NCI-H345 treated with DMSO at 0.1 percent for 48 hours (cell line): ENCODE results near the gene WDR43.
"Not testable (repeated sequence)": the region's sequence is repeated elsewhere in the genome, so short reads cannot be mapped to it uniquely, and the experiment has no call there.

Experiments
- DNase-seq: peaks from one replicate; lab custom pipeline; 2025; ENCODE audit not compliant: unreplicated experiment; lab: John Stamatoyannopoulos, UW

WDR43 gene

DNA sequence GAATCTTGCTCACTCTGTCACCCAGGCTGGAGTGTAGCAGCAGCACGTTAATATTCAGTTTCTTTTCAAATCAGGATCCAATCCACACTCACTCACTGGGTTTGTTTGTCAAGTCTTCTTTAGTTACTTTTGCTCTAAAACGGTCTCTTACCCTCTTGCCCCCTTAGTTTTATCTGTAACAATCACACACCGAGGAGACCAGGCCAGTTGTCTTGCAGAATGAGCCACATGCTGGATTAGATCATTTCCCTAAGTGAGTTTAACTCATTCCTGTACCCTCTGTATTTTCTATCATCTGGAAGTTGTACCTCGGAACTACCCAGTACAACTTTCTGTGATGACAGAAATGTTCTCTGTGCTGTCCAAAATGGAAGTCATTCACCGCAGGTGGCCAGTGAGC, 65.9 kb downstream of the WDR43 start:
- no peak for DNase-seq

DNA sequence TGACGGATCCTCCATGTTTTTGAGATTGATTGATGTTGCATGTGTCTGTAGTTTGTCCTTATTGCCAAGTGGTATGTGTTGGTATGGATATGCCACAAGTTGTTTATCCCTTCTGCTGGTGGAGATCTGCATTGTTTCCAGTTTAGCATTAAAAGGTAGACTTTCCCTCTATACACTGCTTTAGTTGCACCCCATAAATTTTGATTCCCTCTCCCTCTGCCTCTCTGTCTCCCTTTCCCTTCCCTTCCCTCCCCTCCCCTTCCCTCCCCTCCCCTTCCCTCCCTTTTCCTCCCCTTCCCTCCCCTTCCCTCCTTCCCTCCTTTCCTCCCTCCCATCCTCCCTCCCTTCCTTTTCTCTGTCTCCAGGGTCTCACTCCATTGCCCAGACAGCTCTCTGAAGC, 68.0 kb downstream of the WDR43 start:
- no peak for DNase-seq

GRCh38 chr2:28970464-28971160, 76.1 kb downstream of the WDR43 start:
- no peak for DNase-seq

DNA sequence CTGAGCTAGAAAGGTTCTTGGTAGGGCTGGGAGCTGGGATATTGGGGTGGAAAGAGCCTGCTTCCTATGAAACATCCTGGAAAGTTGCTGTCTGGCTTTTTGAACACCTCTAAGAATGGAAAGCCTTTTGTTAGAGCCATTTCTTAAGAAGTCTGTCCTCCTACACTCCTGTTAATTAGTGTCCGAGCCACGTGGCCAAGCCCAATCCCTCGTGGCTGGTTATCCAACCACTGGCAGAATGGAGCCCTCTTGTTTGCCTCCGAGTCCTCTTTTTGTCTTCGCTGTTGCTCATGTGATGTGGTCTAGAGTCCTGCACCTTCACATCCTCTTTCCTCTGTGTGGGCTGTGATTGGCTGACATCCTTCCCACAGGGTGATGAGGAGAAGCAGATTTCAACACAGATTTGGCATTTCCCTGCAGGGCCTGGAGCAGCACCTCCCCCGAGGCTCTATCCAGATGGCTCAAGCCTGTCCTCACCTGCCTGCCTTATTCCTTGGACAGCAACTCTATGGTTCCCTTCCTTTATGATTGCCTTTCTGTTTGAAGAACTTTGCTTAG, 78.4 kb downstream of the WDR43 start:
- DNase-seq = no peak

DNA sequence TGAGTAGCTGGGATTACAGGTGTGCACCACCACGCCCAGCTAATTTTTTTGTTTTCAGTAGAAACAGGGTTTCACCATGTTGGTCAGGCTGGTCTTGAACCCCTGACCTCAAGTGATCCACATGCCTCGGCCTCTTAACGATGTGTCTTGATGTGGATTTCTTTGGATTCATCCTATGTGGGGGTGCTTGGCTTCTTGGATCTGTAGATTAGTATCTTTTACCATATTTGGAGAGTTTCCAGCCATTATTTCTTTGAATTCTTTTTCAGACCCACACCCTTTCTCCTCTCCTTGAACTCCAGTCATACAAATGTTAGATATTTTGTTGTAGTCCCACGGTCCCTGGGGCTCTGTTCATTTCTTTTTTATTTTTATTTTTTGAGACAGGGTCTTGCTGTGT, 79.8 kb downstream of the WDR43 start:
- DNase-seq = no peak

DNA sequence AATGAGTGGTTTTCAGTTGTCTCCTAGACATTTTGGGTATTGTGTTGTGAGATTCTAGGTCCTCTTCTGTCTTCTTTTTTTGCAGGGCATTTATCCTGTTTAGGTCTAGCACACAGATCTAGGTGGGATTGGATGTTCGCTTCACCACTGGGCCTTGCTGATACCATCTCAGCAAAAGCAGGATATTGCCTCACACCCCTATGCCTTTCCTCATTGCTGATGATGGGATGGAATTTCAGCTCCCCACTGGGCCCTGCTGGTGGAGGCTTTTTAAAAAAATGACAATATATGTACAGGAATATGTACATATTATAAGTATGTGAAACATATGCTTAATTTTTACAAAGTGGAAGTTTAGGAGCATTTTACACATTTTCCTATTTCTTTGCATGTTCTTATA, 81.2 kb downstream of the WDR43 start:
- no peak for DNase-seq

- no peak for DNase-seq
Measured at GRCh38 chr2:28976584-28976983, 82.1 kb downstream of the WDR43 start.

- no peak for DNase-seq
Measured at GRCh38 chr2:28977176-28977875, 82.9 kb downstream of the WDR43 start.

DNA sequence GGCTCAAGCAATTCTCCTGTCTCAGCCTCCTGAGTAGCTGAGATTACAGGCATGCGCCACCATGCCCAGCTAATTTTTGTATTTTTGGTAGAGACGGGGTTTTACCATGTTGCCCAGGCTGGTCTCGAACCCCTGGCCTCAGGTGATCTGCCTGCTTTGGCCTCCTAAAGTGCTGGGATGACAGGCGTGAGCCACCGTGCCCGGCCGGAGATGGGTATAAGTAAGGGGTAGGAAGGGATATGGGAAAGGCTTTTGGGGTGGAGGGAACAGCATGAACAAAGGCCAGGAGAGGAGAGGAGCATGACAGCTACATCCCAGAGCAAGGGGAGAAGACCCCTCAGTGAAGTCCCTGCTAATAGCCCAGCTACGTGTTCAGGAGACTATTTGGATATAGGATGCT, 83.5 kb downstream of the WDR43 start:
- DNase-seq = not testable (repeated sequence)

- no peak for DNase-seq
Measured at GRCh38 chr2:28978606-28979005, 84.1 kb downstream of the WDR43 start.

DNA sequence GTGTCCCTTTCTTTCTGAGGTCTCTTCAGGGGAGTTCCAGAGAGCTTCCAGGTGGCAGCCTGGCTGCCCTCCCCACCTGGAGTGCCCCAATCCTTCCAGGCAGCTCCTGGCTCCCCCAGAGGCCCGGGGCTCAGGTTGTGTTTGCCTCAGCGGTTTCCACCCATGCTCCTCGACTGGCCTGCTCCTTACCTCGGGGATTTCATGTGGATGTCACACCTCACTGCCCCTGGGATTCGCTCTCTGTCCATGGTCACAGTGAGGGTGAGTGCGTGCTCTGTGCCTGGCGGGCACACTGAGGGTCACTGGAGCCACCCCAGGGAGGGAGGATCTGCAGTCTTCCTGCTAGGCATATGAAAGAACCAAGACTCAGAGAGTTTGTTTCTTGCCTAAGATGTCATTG, 84.6 kb downstream of the WDR43 start:
- no peak for DNase-seq

DNA sequence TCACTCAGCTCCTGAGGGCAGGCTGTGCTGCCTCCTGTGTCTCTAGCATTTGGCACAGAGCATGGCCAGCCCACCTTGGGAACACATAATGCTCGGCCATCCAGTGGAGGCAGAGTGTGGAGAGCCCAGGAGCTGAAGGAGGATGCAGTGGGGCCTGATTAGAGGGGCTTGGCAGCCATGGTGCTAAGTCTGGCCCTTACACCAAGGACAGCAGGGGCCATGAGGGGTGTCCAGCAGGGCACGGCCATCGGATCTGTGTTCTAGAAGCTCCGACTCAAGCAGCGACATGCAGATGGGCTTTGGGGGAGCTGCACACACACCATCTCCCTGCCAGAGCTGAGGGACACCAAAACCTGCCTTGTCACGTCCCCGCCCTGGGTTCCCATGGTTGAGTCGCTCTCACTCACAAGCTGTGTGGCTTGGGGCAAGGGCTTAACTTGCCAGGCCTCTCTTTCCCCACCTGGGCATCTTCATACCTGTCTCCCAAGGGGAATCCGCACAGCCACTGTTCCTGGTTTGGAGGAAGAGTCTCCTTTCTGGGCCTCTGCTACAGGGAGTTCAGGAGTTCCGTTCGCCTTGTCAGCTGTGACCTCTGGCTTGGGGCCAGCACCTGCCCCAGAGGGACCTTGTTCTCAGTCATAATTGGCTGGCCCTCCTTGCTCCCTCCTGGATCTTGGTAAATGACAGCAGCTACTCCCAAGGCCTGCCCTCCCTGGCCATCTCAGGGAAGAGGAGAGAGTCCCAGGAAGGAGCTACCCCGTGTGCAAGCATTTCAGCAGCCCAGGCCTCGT, 85.3 kb downstream of the WDR43 start:
- DNase-seq = no peak

GRCh38 chr2:28980368-28981015, 86.0 kb downstream of the WDR43 start:
- no peak for DNase-seq

DNA sequence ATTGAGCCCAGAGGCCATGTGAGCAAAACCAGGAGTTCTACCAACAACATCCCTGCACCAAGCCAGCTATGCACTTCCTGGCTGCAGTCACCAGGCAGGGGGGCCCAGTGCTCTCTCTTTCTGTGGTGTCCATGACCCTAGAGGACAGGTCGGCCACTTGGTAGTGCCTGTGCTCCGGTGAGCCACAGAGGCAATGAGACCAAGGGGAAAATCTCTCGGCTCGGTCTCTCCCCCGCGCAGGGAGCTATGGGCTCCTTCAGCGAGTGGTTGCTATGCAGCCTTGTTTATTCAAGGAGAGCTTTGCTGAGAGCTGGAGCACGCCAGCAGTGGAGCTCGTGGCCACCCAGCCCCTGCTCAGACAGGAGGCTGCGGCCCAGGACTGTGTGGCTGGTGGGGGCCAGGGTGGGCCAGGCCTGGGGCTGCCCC, 86.6 kb downstream of the WDR43 start, which contains the start of gene TOGARAM2:
TSS of gene TOGARAM2 (plus strand) at position 283 of the 426 bp plus-strand sequence. CDS start 13,537 bp downstream, outside the sequence.
- no peak for DNase-seq

GRCh38 chr2:28981620-28982376, 87.3 kb downstream of the WDR43 start:
- no peak for DNase-seq

- DNase-seq = no peak
Measured at GRCh38 chr2:28982381-28982950, 88.0 kb downstream of the WDR43 start.

- no peak for DNase-seq
Measured at GRCh38 chr2:28986429-28986828, 92.0 kb downstream of the WDR43 start.

DNA sequence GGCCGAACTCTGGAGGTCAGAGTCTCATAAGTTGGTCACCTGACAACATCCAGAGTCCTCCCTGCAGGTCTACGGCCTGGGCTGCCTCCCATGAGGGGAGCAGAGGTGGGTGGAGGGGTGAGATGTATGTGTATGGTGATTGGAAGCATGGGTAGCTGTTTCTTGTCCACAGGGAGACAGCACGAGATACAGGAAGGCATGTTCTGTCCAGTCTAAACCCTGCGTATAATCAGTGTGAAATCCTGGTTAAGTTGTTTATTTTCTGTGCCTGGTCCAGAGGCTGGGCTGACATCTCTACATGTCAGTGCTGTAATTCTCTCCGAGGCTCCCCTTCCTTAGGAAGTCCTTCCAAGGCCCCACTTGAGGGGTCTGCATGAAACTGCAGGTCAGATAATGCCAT, 95.5 kb downstream of the WDR43 start:
- no peak for DNase-seq

GRCh38 chr2:28990445-28990844, 96.0 kb downstream of the WDR43 start:
- DNase-seq = no peak

DNA sequence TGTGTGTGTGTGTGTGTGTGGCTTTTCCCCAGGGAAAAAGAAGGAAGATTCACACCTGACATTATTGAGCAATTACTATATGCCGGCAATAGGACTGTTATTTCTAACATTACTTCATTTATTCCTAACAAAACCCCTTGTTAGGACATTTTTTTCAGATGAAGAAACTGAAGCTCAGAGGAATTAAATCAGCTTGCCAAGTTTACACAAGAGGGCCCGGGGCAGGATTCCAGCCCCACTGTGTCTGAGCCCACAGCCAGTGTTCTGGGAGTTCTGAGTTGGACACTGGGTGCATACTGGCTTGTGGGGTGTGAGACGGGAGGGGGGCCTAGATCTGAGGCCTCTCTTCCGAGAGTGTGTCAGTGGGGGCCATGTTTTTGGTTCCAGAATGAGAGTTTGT, 96.6 kb downstream of the WDR43 start:
- no peak for DNase-seq
